Lower leg skin (tissue), 4 donors: ENCODE data around the gene CPVL. TPM values are rescaled to one million over a fixed set of nuclear protein-coding genes. Genes with fewer than 3 reads are reported as not detected.

Source experiments
- DNase-seq, 2 donors: peaks; one replicate each; pipeline ENCODE4 v3.0.0-alpha.2; 2019; ENCODE audit warnings: low spot score in 2 of 2
- H3K4me3 ChIP-seq: fragments of 200-600 bp; sonication (generic); 2 replicates; pipeline ENCODE4 v1.5.1; 2017; ENCODE audit warnings: mild to moderate bottlenecking, low read depth; ENCODE audit not compliant: poor library complexity, severe bottlenecking
- POLR2A ChIP-seq, 2 donors: fragments of 450-650 bp; IDR thresholded peaks; one replicate each; pipeline ENCODE4 v1.6.1; 2016 to 2017; ENCODE audit warnings: antibody characterized with exemption in 2 of 2, mild to moderate bottlenecking in 1 of 2, moderate library complexity in 1 of 2
- WGBS, 2 donors: methylation state at CpG; one replicate each; pipeline ENCODE4 v1.1.5; 2018; 5-methylcytosine and 5-hydroxymethylcytosine counted together
- intact Hi-C: fragments of 100-400 bp; cut with DNase I; formaldehyde crosslinking; loops from one replicate; pipeline ENCODE4 v1.15.0; 2023; ENCODE audit warnings: low total_unique reads
- total RNA-seq, 4 donors: library from RNA; depleted of rRNA; stranded (reverse); fragments of >200 nt; gene quantifications; one replicate each; pipeline ENCODE4 v1.1.0, GENCODE V29; 2016
- TF ChIP-seq, protein P1 (sequence below), 3 donors: fragments of 450-650 bp; IDR thresholded peaks; one replicate each; pipeline ENCODE4 v1.5.1; 2016; ENCODE audit warnings: antibody characterized with exemption in 3 of 3, mild to moderate bottlenecking in 3 of 3, moderate library complexity in 2 of 3

CPVL gene
- total RNA-seq, 4 donors from 2014 or later = 8.8 to 17.5 (median 12.6) TPM

DNA sequence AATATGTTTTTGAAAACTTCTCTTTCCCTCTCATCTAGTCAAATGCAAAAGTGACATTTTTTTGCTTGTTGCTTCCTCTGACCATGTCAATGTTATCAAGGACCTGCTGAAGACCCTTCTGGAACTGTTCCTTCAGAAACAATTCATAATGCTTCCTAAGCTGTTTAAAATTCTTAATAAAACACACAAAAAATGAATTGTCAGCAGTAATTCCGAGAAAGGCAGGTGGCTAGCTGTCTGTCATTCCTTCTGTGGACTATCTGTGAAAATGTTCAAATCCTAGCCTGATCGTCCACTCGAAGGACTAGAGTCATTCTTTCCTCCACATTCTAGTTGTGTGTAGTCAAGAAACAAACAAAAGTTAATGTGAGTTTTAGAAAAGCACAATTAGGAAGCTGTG lies 131.6 kb downstream of the CPVL start:
- intact Hi-C loops = no loop called here
- TF ChIP-seq POLR2A (IDR thresholded peaks at IDR 0.05) = no peak
- TF ChIP-seq, protein P1, sequence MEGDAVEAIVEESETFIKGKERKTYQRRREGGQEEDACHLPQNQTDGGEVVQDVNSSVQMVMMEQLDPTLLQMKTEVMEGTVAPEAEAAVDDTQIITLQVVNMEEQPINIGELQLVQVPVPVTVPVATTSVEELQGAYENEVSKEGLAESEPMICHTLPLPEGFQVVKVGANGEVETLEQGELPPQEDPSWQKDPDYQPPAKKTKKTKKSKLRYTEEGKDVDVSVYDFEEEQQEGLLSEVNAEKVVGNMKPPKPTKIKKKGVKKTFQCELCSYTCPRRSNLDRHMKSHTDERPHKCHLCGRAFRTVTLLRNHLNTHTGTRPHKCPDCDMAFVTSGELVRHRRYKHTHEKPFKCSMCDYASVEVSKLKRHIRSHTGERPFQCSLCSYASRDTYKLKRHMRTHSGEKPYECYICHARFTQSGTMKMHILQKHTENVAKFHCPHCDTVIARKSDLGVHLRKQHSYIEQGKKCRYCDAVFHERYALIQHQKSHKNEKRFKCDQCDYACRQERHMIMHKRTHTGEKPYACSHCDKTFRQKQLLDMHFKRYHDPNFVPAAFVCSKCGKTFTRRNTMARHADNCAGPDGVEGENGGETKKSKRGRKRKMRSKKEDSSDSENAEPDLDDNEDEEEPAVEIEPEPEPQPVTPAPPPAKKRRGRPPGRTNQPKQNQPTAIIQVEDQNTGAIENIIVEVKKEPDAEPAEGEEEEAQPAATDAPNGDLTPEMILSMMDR (IDR thresholded peaks at IDR 0.05) = no peak
- no peak overlapping the region for H3K4me3 ChIP-seq
- 92 to 97% methylated on average over 3 of the region's 3 CpGs for WGBS, 2 donors
- DNase-seq = no peak

DNA sequence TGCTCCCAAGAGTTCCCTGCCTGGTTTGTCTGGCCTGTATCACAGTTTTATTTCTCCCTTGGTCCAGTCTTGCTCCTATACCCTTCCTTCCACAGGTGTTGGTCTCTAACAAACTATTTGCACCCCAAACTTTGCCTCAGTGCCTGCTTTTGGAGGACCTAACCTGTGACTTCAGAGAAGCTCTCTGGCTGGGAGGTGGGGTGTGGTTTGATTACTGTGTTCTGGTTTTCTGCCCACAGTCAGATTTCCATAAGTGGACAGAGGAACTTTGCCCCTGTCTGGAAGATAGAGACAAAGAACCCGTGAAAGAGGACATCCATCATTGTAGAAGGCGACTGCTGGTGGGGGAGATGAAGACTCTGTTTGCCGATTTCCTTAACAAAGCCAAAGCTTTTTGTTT lies 132.4 kb downstream of the CPVL start:
- H3K4me3 ChIP-seq = no peak overlapping the region
- WGBS, 2 donors = 86 to 90% methylated on average over 3 of the region's 3 CpGs
- no peak for DNase-seq
- TF ChIP-seq, protein P1 (IDR thresholded peaks at IDR 0.05) = no peak
- intact Hi-C loops = no loop called here

GRCh38 chr7:29013082-29013695 lies 133.1 kb downstream of the CPVL start:
- intact Hi-C loops = no loop called here
- no peak for DNase-seq
- TF ChIP-seq, protein P1 (IDR thresholded peaks at IDR 0.05) = no peak
- no peak for TF ChIP-seq POLR2A (IDR thresholded peaks at IDR 0.05)
- whole genome bisulfite sequencing, 2 donors = 79 to 86% methylated on average over 1 of the region's 1 CpG
- H3K4me3 ChIP-seq = no peak overlapping the region

DNA sequence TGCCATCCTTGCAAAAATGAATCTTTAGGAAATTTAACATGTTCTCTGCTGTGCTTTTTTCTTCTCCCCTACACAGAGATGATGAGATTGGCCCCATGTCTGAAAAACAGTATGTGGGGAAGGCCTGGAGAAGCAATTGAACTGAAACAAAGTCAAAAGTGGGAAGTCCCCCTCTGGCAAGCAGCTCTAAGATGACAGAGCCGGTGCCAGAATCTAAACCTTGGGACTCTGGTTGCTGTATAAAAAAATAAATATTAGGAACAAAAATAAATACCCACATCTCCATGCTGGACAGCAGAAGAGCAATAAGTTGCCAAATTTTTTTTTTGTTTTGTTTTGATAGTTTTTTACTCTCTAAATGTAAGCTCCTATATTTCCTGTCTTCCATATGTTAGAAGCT lies 136.4 kb downstream of the CPVL start:
- H3K4me3 ChIP-seq = no peak overlapping the region
- DNase-seq = no peak
- TF ChIP-seq, protein P1 (IDR thresholded peaks at IDR 0.05) = no peak
- TF ChIP-seq POLR2A (IDR thresholded peaks at IDR 0.05) = no peak
- WGBS, 2 donors = 47 to 49% methylated on average over 1 of the region's 1 CpG
- intact Hi-C loops = loop anchor here (1.0 kb wide), 1 partner anchor 32 kb away; no protein-coding TSS in a partner anchor

GRCh38 chr7:29008590-29008989 lies 137.7 kb downstream of the CPVL start:
- intact Hi-C loops = no loop called here
- TF ChIP-seq, protein P1 (IDR thresholded peaks at IDR 0.05) = no peak
- no peak for TF ChIP-seq POLR2A (IDR thresholded peaks at IDR 0.05)
- 69 to 72% methylated on average over 2 of the region's 2 CpGs for WGBS, 2 donors
- DNase-seq = no peak
- no peak overlapping the region for H3K4me3 ChIP-seq

DNA sequence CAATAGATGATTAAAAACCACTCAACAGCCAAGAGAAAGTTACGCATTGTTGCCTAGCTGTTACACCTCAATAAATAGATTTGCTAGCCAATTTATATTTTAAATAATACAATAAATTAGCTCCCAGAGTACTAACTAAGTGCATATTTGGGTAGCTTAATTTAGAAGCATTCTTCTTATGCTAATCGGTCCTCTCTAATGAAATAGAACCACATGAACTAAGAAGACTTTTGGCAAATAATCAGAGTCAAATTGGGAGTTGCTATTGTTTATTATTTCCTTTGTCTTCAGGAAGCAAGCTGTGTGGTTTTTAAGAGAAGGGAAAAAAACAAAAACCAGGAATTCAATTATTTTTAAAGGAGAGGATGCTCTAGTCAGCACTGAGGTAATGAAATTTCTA lies 139.2 kb downstream of the CPVL start:
- DNase-seq = no peak
- H3K4me3 ChIP-seq = no peak overlapping the region
- intact Hi-C loops = no loop called here
- 79 to 80% methylated on average over 2 of the region's 2 CpGs for WGBS, 2 donors
- TF ChIP-seq, protein P1 (IDR thresholded peaks at IDR 0.05) = no peak
- TF ChIP-seq POLR2A (IDR thresholded peaks at IDR 0.05) = no peak
